Endothelial cell of umbilical vein (primary cell): ENCODE data around the gene TMEM154. TPM values are rescaled to one million over a fixed set of nuclear protein-coding genes. Genes with fewer than 3 reads are reported as not detected.

ENCODE experiments used
- BruUV-seq: library from RNA; stranded (reverse); fragments of 400-500 nt; replicated peaks from 2 replicates; lab custom pipeline; 2021; lab: Mats Ljungman, UMichigan
- CTCF ChIA-PET: fragments of 300-600, 350-600 bp; sonication (Branson Sonifier 250); formaldehyde crosslinking; loops from one replicate; lab custom pipeline; 2021; ENCODE audit warnings: antibody characterized with exemption, inconsistent platforms; lab: Charles Lee
- POLR2A ChIA-PET: fragments of 300-600, 350-600 bp; sonication (Branson Sonifier 250); formaldehyde crosslinking; loops from one replicate; lab custom pipeline; 2021; ENCODE audit warnings: antibody characterized with exemption, inconsistent platforms; lab: Charles Lee
- DNase-seq: peaks from one replicate; pipeline ENCODE4 v3.0.0-alpha.2; 2011; ENCODE audit warnings: low read depth, low spot score
- FAIRE-seq: peaks from 2 replicates; lab custom pipeline; 2011; peaks lifted over from hg19 to GRCh38; lab: Jason Lieb, UNC
- H2AFZ ChIP-seq: 2 replicates; pipeline ENCODE4 v1.6.0; 2012; ENCODE audit warnings: low read depth, low read length, control low read depth, inconsistent platforms
- H3K27ac ChIP-seq: 2 replicates; pipeline ENCODE4 v1.5.1; 2011; ENCODE audit warnings: low read depth, mild to moderate bottlenecking, control low read depth, low read length, moderate library complexity; ENCODE audit not compliant: insufficient read depth
- H3K27me3 ChIP-seq, 2 experiments: 2 replicates each; pipeline versions ENCODE4 v1.6.0 to v1.6.1; 2011; ENCODE audit warnings: low read length in 2 of 2, mixed read lengths in 1 of 2; ENCODE audit not compliant: control insufficient read depth in 2 of 2, insufficient read depth in 2 of 2
- H3K36me3 ChIP-seq, 2 experiments: 2 replicates in 1 of 2; 3 replicates in 1 of 2; pipeline ENCODE4 v1.5.1; 2011; ENCODE audit warnings: low read length in 2 of 2, mild to moderate bottlenecking in 1 of 2, moderate library complexity in 1 of 2; ENCODE audit not compliant: control insufficient read depth in 2 of 2, insufficient read depth in 2 of 2; ENCODE audit errors: extremely low read depth in 1 of 2
- H3K4me1 ChIP-seq: 3 replicates; pipeline ENCODE4 v1.5.1; 2011; ENCODE audit warnings: mild to moderate bottlenecking, low read length; ENCODE audit not compliant: control insufficient read depth, insufficient read depth; ENCODE audit errors: extremely low read depth
- H3K4me2 ChIP-seq: 2 replicates; pipeline ENCODE4 v1.6.1; 2011; ENCODE audit warnings: low read length, control low read depth, mixed read lengths; ENCODE audit not compliant: insufficient read depth
- H3K4me3 ChIP-seq, 3 experiments: fragments of 200-600 bp in 1 of 3; sonication (generic), shearing (Covaris generic) in 1 of 3; replicated peaks in 1 of 3; 2 replicates each; pipeline ENCODE4 v1.5.1; 2011 to 2016; ENCODE audit warnings: control low read depth in 3 of 3, low read length in 3 of 3, mild to moderate bottlenecking in 2 of 3, inconsistent platforms in 1 of 3, low read depth in 1 of 3, moderate library complexity in 1 of 3; ENCODE audit not compliant: insufficient read depth in 1 of 3
- H3K79me2 ChIP-seq: 2 replicates; pipeline ENCODE4 v1.6.0; 2012; ENCODE audit warnings: low read length, inconsistent platforms; ENCODE audit not compliant: control insufficient read depth, insufficient read depth
- H3K9ac ChIP-seq: replicated peaks from 2 replicates; pipeline ENCODE3; 2011; ENCODE audit warnings: low read length, control low read depth; ENCODE audit not compliant: insufficient read depth; ENCODE audit errors: extremely low read depth
- H3K9me1 ChIP-seq: replicated peaks from 3 replicates; pipeline ENCODE4 v1.6.0; 2011; ENCODE audit warnings: mild to moderate bottlenecking, low read length; ENCODE audit not compliant: control insufficient read depth, insufficient read depth; ENCODE audit errors: extremely low read depth
- H3K9me3 ChIP-seq: replicated peaks from 2 replicates; pipeline ENCODE4 v1.5.1; 2012; ENCODE audit warnings: low read length, inconsistent platforms; ENCODE audit not compliant: control insufficient read depth, insufficient read depth
- H4K20me1 ChIP-seq: replicated peaks from 2 replicates; pipeline ENCODE3; 2011; ENCODE audit warnings: mild to moderate bottlenecking, low read length; ENCODE audit not compliant: control insufficient read depth, insufficient read depth; ENCODE audit errors: extremely low read depth
- EZH2 ChIP-seq: IDR thresholded peaks from 2 replicates; pipeline ENCODE4 v1.6.1; 2012; ENCODE audit warnings: borderline replicate concordance, low read depth, mild to moderate bottlenecking, moderate library complexity, low read length, inconsistent platforms; ENCODE audit not compliant: severe bottlenecking
- FOS ChIP-seq: IDR thresholded peaks from 2 replicates; pipeline ENCODE4 v1.6.1; 2011; ENCODE audit warnings: mild to moderate bottlenecking, low read length, moderate library complexity, borderline replicate concordance; ENCODE audit not compliant: insufficient read depth
- GATA2 ChIP-seq: IDR thresholded peaks from 2 replicates; pipeline ENCODE4 v1.7.0; 2011; ENCODE audit warnings: low read depth, mild to moderate bottlenecking, moderate library complexity, mixed read lengths, low read length; ENCODE audit not compliant: insufficient read length, insufficient read depth
- JUN ChIP-seq: IDR thresholded peaks from 2 replicates; pipeline ENCODE4 v1.6.1; 2011; ENCODE audit warnings: borderline replicate concordance, low read depth; ENCODE audit not compliant: insufficient read length, insufficient read depth
- MYC ChIP-seq: IDR thresholded peaks from one replicate; pipeline ENCODE4 v1.6.1; 2011; ENCODE audit warnings: mild to moderate bottlenecking, low read depth, low read length
- POLR2A ChIP-seq: IDR thresholded peaks from 2 replicates; pipeline ENCODE4 v1.6.1; 2012; ENCODE audit warnings: low read depth, mild to moderate bottlenecking, control low read depth, low read length
- POLR2AphosphoS5 ChIP-seq: IDR thresholded peaks from 2 replicates; pipeline ENCODE4 v1.6.1; 2012; ENCODE audit warnings: low read depth, mild to moderate bottlenecking, control low read depth, low read length, moderate library complexity; ENCODE audit not compliant: insufficient read depth
- dilution Hi-C: fragments of 300-500 bp; cut with MboI; formaldehyde crosslinking; loops from one replicate; pipeline ENCODE4 v1.15.0; 2019; ENCODE audit warnings: low sequenced_read_pairs; ENCODE audit not compliant: extremely low pct_ligation_motif_present
- intact Hi-C: fragments of 100-400 bp; cut with micrococcal nuclease; formaldehyde crosslinking; loops from one replicate; pipeline ENCODE4 v1.10.0; 2022
- polyA plus RNA-seq, 4 experiments: library from polyadenylated mRNA; depleted of rRNA in 3 of 4; stranded (reverse) in 3 of 4; unstranded in 1 of 4; fragments of >200 nt; gene quantifications; 2 replicates each; pipeline versions ENCODE4 v1.2.1 to v1.2.3, GENCODE V29; 2011 to 2012; ENCODE audit warnings: missing spikeins in 1 of 4
- total RNA-seq: library from RNA; stranded (reverse); gene quantifications from 2 replicates; pipeline ENCODE4 v1.2.3, GENCODE V29; 2021
- TF ChIP-seq, protein P1 (sequence below): IDR thresholded peaks from 2 replicates; pipeline ENCODE4 v1.6.1; 2011; ENCODE audit not compliant: insufficient read depth, insufficient read length
- TF ChIP-seq, protein P2 (sequence below), 2 donors: IDR thresholded peaks; 1 replicate in 1 of 2; 2 replicates in 1 of 2; pipeline ENCODE4 v1.5.1; 2011; ENCODE audit warnings: low read length in 2 of 2, mild to moderate bottlenecking in 2 of 2, moderate library complexity in 2 of 2, control low read depth in 1 of 2, inconsistent platforms in 1 of 2, low read depth in 1 of 2; ENCODE audit not compliant: insufficient read depth in 1 of 2; ENCODE audit errors: extremely low read depth in 1 of 2

TMEM154 gene
- total and polyA plus RNA-seq, 2 donors (not counting 3 experiments of a cell fraction or from before 2014, with no cell fraction given), result 5.4 to 50.0 TPM

DNA sequence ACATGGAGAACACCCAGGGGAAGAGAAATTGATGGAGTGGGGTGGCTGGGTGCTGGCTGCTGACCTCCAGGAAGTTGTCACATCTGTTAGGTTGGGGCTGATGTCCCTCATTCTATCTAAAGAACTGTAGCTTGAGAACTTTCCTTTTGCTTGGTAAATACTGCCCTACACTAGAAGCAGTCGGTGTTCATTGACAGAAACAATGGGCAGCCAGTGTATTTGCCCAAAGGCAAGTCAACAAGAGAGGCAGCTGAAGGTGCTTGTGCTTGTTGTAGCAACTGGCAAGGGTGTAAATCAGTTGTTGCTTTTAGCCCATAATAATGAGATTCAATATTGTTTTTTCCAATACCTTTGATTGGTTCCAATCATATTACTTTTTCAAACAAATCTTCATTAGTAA is 956 bp downstream of the TMEM154 start:
- peaks cover 14% of the 10 kb centered on the region for H3K79me2 ChIP-seq
- peak overlapping the region; percentile 85 for H3K27ac ChIP-seq
- H3K9ac ChIP-seq, result peak overlapping the region; percentile 97
- no peaks in the 10 kb centered on the region for H3K36me3 ChIP-seq
- no peak for FAIRE-seq
- no peak overlapping the region for H2AFZ ChIP-seq
- CTCF ChIA-PET, result interaction anchor here (0.6 to 3.9 kb wide), 8 partner anchors 9 to 956 kb away, joined by 3 to 23 read pairs (median 3); partner anchors contain the start of genes ARFIP1 and TIGD4
- no peak for DNase-seq
- intact Hi-C loops, result loop anchor here (1.0 kb wide), 1 partner anchor 143 kb away; the partner anchor contains the start of gene FBXW7
- H3K4me2 ChIP-seq, result peak overlapping the region; percentile 98
- no TSS peak for BruUV-seq
- H3K9me3 ChIP-seq, result no peaks in the 10 kb centered on the region
- POLR2A ChIA-PET, result interaction anchor here (0.7 kb wide), 2 partner anchors 176 to 289 kb away, joined by 3 read pairs; no protein-coding TSS in a partner anchor
- H3K4me3 ChIP-seq, result peak overlapping the region in 2 of 3 experiments; percentile 83 to 93
- H3K27me3 ChIP-seq, result no peaks in the 10 kb centered on the region
- no peaks in the 10 kb centered on the region for H3K9me1 ChIP-seq
- H4K20me1 ChIP-seq, result no peaks in the 10 kb centered on the region
- TF ChIP-seq, protein P1, sequence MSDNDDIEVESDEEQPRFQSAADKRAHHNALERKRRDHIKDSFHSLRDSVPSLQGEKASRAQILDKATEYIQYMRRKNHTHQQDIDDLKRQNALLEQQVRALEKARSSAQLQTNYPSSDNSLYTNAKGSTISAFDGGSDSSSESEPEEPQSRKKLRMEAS, result no peak
- TF ChIP-seq, protein P2, sequence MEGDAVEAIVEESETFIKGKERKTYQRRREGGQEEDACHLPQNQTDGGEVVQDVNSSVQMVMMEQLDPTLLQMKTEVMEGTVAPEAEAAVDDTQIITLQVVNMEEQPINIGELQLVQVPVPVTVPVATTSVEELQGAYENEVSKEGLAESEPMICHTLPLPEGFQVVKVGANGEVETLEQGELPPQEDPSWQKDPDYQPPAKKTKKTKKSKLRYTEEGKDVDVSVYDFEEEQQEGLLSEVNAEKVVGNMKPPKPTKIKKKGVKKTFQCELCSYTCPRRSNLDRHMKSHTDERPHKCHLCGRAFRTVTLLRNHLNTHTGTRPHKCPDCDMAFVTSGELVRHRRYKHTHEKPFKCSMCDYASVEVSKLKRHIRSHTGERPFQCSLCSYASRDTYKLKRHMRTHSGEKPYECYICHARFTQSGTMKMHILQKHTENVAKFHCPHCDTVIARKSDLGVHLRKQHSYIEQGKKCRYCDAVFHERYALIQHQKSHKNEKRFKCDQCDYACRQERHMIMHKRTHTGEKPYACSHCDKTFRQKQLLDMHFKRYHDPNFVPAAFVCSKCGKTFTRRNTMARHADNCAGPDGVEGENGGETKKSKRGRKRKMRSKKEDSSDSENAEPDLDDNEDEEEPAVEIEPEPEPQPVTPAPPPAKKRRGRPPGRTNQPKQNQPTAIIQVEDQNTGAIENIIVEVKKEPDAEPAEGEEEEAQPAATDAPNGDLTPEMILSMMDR (IDR thresholded peaks at IDR 0.05; ENCODE audit: extremely low read depth in 1 of 2, insufficient read depth in 1 of 2, low read depth in 1 of 2, low read length in 2 of 2), result no peak
- no peak for TF ChIP-seq EZH2
- no peak for TF ChIP-seq FOS
- TF ChIP-seq JUN, result no peak
- TF ChIP-seq POLR2AphosphoS5, result no peak
- TF ChIP-seq MYC, result no peak
- no peak for TF ChIP-seq GATA2
- TF ChIP-seq POLR2A, result no peak
- dilution Hi-C loops, result no loop called here
- peaks cover 44% of the 10 kb centered on the region for H3K4me1 ChIP-seq
